B cell (primary cell): ENCODE measurements around the gene NHLRC1.

ENCODE experiments used
- CTCF ChIP-seq: fragments of 200-600 bp; IDR thresholded peaks from one replicate; pipeline ENCODE4 v1.8.0; 2022; ENCODE audit warnings: antibody characterized with exemption, mild to moderate bottlenecking
- EZH2 ChIP-seq: IDR thresholded peaks from 2 replicates; pipeline ENCODE4 v1.6.1; 2012; ENCODE audit warnings: borderline replicate concordance, low read depth, mild to moderate bottlenecking, moderate library complexity, low read length; ENCODE audit not compliant: insufficient read depth, poor library complexity, severe bottlenecking

- TF ChIP-seq CTCF (no peak), EZH2 (no peak)
These were observed 26.1 kb downstream of the NHLRC1 start for GRCh38 chr6:18096423-18096822.
